GM10248 (cell line): ENCODE measurements around the gene ZCCHC17.

ENCODE experiments used
- CTCF ChIA-PET: fragments of 300-600 bp; sonication (Branson Sonifier 250); formaldehyde crosslinking; extraction: SDS; loops from one replicate; lab custom pipeline; 2021; ENCODE audit warnings: antibody characterized with exemption; lab: Yijun Ruan, JAX
- POLR2A ChIA-PET: fragments of 350-650 bp; sonication (Branson Sonifier 250); formaldehyde crosslinking; extraction: SDS; loops from one replicate; lab custom pipeline; 2020; ENCODE audit warnings: antibody characterized with exemption; lab: Yijun Ruan, JAX
- DNase-seq: peaks from one replicate; pipeline ENCODE4 v3.0.0; 2012; ENCODE audit errors: extremely low spot score
- CTCF ChIP-seq: IDR thresholded peaks from 2 replicates; pipeline ENCODE4 v1.5.1; 2012; ENCODE audit warnings: mild to moderate bottlenecking, low read depth; ENCODE audit errors: extremely low read depth, missing control alignments, control extremely low read depth

Gene ZCCHC17

GRCh38 chr1:31306278-31306677 is 9.4 kb downstream of the ZCCHC17 start:
- ChIA-PET CTCF (interaction anchor here (2.1 kb wide), 1 partner anchor 9 kb away, joined by 8 read pairs; the partner anchor contains the start of genes SNRNP40 and ZCCHC17), POLR2A (no interaction called here)
- DNase-seq, result no peak
- no peak for TF ChIP-seq CTCF

- no peak for DNase-seq
- ChIA-PET POLR2A (no interaction called here), CTCF (interaction anchor here (0.7 to 1.5 kb wide), 2 partner anchors 11 to 21 kb away, joined by 3 to 6 read pairs; partner anchors contain the start of genes SNRNP40 and ZCCHC17)
- TF ChIP-seq CTCF, result no peak
Observed at GRCh38 chr1:31308036-31308435, 11.2 kb downstream of the ZCCHC17 start.

- DNase-seq, result no peak
- TF ChIP-seq CTCF, result no peak
- POLR2A ChIA-PET, result no interaction called here
- CTCF ChIA-PET, result no interaction called here
Observed at GRCh38 chr1:31310198-31310597, 13.4 kb downstream of the ZCCHC17 start.

- no peak for TF ChIP-seq CTCF
- CTCF ChIA-PET, result no interaction called here
- no peak for DNase-seq
- POLR2A ChIA-PET, result no interaction called here
Observed at GRCh38 chr1:31315902-31316301, 19.1 kb downstream of the ZCCHC17 start.

- POLR2A ChIA-PET, result no interaction called here
- TF ChIP-seq CTCF, result no peak
- CTCF ChIA-PET, result interaction anchor here (1.2 to 1.9 kb wide), 3 partner anchors 11 to 213 kb away, joined by 3 to 7 read pairs (median 4); no protein-coding TSS in a partner anchor
- DNase-seq, result no peak
Observed at GRCh38 chr1:31318146-31318545, 21.3 kb downstream of the ZCCHC17 start.

- DNase-seq, result no peak
- no peak for TF ChIP-seq CTCF
- ChIA-PET POLR2A (no interaction called here), CTCF (interaction anchor here (1.8 kb wide), 1 partner anchor 12 kb away, joined by 4 read pairs; no protein-coding TSS in a partner anchor)
Observed at GRCh38 chr1:31324093-31324492, 27.3 kb downstream of the ZCCHC17 start.
